Sigmoid colon (tissue), 7 donors: ENCODE results near the gene SMC6. TPM values are rescaled to one million over a fixed set of nuclear protein-coding genes. Genes with fewer than 3 reads are reported as not detected.
A peak's percentile ranks its signal among the peaks of the same experiment; 100 is the strongest.

Experiments used
- DNase-seq: peaks from one replicate; pipeline ENCODE4 v3.0.0-alpha.2; 2019
- H3K27ac ChIP-seq, 4 donors: fragments of 200-600 bp; sonication (generic); one replicate each; pipeline ENCODE4 v1.5.1; 2016 to 2019; ENCODE audit warnings: mild to moderate bottlenecking in 1 of 4
- H3K27me3 ChIP-seq, 3 donors: fragments of 200-600 bp; sonication (generic); one replicate each; pipeline ENCODE4 v1.5.1; 2019; ENCODE audit warnings: mild to moderate bottlenecking in 1 of 3
- H3K36me3 ChIP-seq, 4 donors: fragments of 200-600 bp; sonication (generic); one replicate each; pipeline ENCODE4 v1.5.1; 2016 to 2019
- H3K4me1 ChIP-seq, 4 donors: fragments of 200-600 bp; sonication (generic); one replicate each; pipeline ENCODE4 v1.5.1; 2017 to 2019
- H3K4me3 ChIP-seq, 4 donors: fragments of 200-600 bp; sonication (generic); one replicate each; pipeline ENCODE4 v1.5.1; 2017 to 2019; ENCODE audit warnings: mild to moderate bottlenecking in 2 of 4, moderate library complexity in 1 of 4
- H3K9me3 ChIP-seq, 4 donors: fragments of 200-600 bp in 3 of 4; sonication (generic) in 3 of 4; one replicate each; pipeline versions ENCODE4 v1.5.1 to v1.6.1; 2013 to 2019
- EP300 ChIP-seq, 4 donors: sonication (generic); formaldehyde crosslinking; IDR thresholded peaks; one replicate each; pipeline ENCODE4 v1.6.1; 2017; ENCODE audit warnings: antibody characterized with exemption in 4 of 4
- POLR2A ChIP-seq, 2 donors: fragments of 450-650 bp; IDR thresholded peaks; one replicate each; pipeline ENCODE4 v1.6.1; 2016; ENCODE audit warnings: antibody characterized with exemption in 2 of 2, mild to moderate bottlenecking in 2 of 2, moderate library complexity in 2 of 2
- POLR2AphosphoS5 ChIP-seq, 4 donors: sonication (generic); formaldehyde crosslinking; IDR thresholded peaks; one replicate each; pipeline ENCODE4 v1.6.1; 2017; ENCODE audit warnings: antibody characterized with exemption in 4 of 4
- WGBS, 2 donors: extraction: QIAGEN DNeasy Blood & Tissue Kit; methylation state at CpG; one replicate each; pipeline ENCODE4 v1.1.7; 2013; 5-methylcytosine and 5-hydroxymethylcytosine counted together
- intact Hi-C: fragments of 100-400 bp; cut with DNase I; formaldehyde crosslinking; loops from one replicate; pipeline ENCODE4 v1.15.1; 2023
- polyA plus RNA-seq, 3 donors: library from polyadenylated mRNA; stranded (reverse); fragments of 200-250 nt; gene quantifications; one replicate each; pipeline ENCODE4 v1.2.3, GENCODE V29; 2013
- total RNA-seq, 4 donors: library from RNA; depleted of rRNA; stranded (reverse); fragments of >200 nt; gene quantifications; one replicate each; pipeline ENCODE4 v1.1.0, GENCODE V29; 2016
- TF ChIP-seq, protein P1 (sequence below), 4 experiments: fragments of 450-650 bp in 3 of 4; fragments of 200-600 bp in 1 of 4; IDR thresholded peaks; one replicate each; pipeline ENCODE4 v1.5.1; 2016 to 2019; ENCODE audit warnings: antibody characterized with exemption in 4 of 4, mild to moderate bottlenecking in 3 of 4, moderate library complexity in 2 of 4
- donor health status: healthy with polysubstance abuse.
- donor health status: Bipolar disorder and iron deficiency.
- donor health status: healthy.

SMC6 gene, protein sequence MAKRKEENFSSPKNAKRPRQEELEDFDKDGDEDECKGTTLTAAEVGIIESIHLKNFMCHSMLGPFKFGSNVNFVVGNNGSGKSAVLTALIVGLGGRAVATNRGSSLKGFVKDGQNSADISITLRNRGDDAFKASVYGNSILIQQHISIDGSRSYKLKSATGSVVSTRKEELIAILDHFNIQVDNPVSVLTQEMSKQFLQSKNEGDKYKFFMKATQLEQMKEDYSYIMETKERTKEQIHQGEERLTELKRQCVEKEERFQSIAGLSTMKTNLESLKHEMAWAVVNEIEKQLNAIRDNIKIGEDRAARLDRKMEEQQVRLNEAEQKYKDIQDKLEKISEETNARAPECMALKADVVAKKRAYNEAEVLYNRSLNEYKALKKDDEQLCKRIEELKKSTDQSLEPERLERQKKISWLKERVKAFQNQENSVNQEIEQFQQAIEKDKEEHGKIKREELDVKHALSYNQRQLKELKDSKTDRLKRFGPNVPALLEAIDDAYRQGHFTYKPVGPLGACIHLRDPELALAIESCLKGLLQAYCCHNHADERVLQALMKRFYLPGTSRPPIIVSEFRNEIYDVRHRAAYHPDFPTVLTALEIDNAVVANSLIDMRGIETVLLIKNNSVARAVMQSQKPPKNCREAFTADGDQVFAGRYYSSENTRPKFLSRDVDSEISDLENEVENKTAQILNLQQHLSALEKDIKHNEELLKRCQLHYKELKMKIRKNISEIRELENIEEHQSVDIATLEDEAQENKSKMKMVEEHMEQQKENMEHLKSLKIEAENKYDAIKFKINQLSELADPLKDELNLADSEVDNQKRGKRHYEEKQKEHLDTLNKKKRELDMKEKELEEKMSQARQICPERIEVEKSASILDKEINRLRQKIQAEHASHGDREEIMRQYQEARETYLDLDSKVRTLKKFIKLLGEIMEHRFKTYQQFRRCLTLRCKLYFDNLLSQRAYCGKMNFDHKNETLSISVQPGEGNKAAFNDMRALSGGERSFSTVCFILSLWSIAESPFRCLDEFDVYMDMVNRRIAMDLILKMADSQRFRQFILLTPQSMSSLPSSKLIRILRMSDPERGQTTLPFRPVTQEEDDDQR
- total RNA-seq (10 to 100 TPM in 3 of 4 donors, 1 to 10 TPM in 1; 8.3 to 12.7 (median 10.8) TPM), polyA plus RNA-seq (10 to 100 TPM in 1 of 3 donors, 1 to 10 TPM in 2; 6.6 to 15.8 (median 8.8) TPM)

DNA sequence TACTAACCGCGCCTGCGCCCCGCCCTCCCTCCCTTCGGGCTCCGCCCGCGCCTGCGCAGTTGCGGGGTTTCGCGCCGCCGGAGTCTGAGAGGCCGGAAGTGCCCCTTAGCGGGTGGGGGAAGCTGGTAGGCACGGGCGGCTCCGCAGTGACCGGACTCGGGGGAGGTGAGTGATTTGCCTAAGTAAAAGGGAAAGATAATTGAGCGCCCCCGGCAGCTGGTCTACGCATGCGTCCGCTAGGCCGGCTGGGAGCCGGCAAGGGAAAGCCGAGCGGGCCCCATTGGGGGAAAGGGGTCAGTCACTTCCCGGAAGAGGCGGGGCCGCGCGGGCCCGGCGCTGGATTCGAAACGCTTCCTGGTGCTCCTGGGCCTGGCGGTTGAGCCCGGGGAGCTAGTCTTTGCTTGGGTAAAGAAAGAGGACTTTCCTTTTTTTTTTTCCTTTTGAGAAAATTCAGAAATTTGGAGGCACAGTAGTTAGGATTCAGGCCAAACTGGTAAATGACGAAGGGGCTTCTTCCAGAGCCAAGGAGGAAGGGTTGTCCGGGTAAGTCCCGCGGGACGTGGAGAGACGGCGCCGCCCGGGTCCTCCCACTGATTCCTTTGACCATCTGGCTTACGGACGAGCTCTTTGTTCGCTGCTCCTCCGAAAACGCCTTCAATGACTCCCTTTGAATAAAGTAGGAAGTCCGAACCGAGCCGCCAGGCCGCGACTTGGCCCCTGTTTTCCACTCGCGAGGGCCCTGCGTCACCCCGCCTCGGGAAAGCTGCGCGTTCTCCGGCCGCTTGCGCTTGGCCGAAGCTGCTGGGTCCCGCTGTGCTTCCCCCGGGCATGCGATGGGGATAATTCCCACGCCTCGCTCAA, at the start of gene SMC6, which contains the start of gene GEN1:
Gene SMC6 (minus strand): TSS at position 8 of the 861 bp plus-strand sequence. CDS start 7,864 bp downstream, outside the sequence.
Gene GEN1 (plus strand): TSS at position 336 of the 861 bp plus-strand sequence. CDS start 5,806 bp downstream, outside the sequence.
- WGBS, 2 donors: 0% methylated on average over 76 of the region's 76 CpGs
- H3K27me3 ChIP-seq: no peaks in the 10 kb centered on the region
- TF ChIP-seq EP300 (IDR thresholded peaks at IDR 0.05) (no peak), POLR2A (IDR thresholded peaks at IDR 0.05) (no peak), POLR2AphosphoS5 (IDR thresholded peaks at IDR 0.05) (peak in 1 of 4 donors; percentile 62)
- TF ChIP-seq, protein P1, sequence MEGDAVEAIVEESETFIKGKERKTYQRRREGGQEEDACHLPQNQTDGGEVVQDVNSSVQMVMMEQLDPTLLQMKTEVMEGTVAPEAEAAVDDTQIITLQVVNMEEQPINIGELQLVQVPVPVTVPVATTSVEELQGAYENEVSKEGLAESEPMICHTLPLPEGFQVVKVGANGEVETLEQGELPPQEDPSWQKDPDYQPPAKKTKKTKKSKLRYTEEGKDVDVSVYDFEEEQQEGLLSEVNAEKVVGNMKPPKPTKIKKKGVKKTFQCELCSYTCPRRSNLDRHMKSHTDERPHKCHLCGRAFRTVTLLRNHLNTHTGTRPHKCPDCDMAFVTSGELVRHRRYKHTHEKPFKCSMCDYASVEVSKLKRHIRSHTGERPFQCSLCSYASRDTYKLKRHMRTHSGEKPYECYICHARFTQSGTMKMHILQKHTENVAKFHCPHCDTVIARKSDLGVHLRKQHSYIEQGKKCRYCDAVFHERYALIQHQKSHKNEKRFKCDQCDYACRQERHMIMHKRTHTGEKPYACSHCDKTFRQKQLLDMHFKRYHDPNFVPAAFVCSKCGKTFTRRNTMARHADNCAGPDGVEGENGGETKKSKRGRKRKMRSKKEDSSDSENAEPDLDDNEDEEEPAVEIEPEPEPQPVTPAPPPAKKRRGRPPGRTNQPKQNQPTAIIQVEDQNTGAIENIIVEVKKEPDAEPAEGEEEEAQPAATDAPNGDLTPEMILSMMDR (IDR thresholded peaks at IDR 0.05): no peak
- peak within 1 kb of the TSS; percentile 90 to 93 (median 92) for H3K4me3 ChIP-seq
- peak; percentile 93 for DNase-seq
- intact Hi-C loops: loop anchor here (2.0 kb wide), 1 partner anchor 125 kb away; the partner anchor contains the start of gene KCNS3
- peak within 1 kb of the TSS; percentile 93 to 98 (median 94) for H3K27ac ChIP-seq
- no peaks in the 10 kb centered on the region for H3K9me3 ChIP-seq
- peaks cover 0 to 20% (median 16%) of the 10 kb centered on the region in 4 donors for H3K4me1 ChIP-seq
- no peaks in the 10 kb centered on the region for H3K36me3 ChIP-seq

DNA sequence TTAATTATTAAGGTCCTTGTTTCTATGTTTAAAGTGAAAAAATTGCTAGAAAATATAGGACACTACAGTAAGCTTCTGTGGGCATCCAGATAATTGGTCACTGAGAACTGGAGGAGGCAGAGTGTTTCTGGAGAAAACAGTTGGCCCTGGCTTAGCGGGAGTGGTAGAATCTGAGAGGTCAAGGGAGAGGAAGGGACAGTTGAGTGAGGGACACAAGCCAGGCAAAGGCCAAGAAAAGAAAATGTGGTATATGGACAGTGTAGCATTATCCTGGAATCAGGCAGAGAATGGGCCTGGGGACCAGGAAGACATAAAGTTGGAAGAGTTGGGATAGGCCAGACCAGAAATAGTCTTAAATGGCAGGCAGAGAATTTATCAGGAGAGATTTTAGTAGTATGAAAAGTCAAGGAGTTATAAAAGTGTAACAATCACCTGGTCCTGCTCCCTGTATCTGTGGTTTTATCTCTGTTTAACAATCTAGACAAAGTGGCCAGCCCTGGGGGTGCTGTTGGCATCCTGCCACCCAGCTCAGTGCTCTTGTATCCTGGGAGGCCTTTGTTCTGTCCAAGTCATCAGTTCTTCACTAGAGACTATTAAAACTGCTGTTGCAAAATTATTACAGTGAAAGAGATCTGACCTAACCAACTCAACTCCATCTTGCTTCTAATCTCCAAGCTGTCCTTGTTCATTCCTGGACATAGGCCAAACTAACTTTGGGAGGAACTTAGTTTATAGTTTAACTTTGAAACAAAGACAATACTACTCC, 47.3 kb upstream of the SMC6 start:
- TF ChIP-seq, protein P1 (IDR thresholded peaks at IDR 0.05): no peak
- TF ChIP-seq POLR2A (IDR thresholded peaks at IDR 0.05) (no peak), POLR2AphosphoS5 (IDR thresholded peaks at IDR 0.05) (no peak), EP300 (IDR thresholded peaks at IDR 0.05) (no peak)
- Histone ChIP-seq H3K4me3 (no peak overlapping the region), H3K4me1 (no peaks in the 10 kb centered on the region), H3K9me3 (no peaks in the 10 kb centered on the region), H3K36me3 (no peaks in the 10 kb centered on the region), H3K27ac (no peak overlapping the region), H3K27me3 (no peaks in the 10 kb centered on the region)
- no peak for DNase-seq
- WGBS, 2 donors: 89 to 92% methylated on average over 1 of the region's 1 CpG
- intact Hi-C loops: no loop called here

DNA sequence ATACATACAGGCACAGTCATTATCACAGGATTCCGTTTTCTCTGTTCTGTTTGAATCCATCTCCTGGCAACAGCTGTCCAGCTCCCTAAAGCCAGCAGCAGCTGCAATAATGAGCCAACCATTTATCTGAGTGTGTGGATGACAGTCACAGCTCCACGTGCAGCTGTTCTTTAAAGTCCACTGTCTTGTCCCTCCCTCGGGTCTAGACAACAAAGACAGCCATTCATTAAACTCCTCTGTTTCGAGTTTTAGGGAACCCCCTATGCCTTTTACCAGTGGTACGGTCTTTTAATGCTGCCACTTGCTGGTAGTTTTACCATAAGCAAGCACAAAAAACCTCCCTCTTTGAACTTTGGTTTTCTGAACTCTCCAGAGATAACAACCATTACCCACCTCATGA, 46.6 kb upstream of the SMC6 start:
- Histone ChIP-seq H3K4me3 (no peak overlapping the region), H3K4me1 (no peaks in the 10 kb centered on the region), H3K27me3 (no peaks in the 10 kb centered on the region), H3K27ac (no peak overlapping the region), H3K36me3 (no peaks in the 10 kb centered on the region), H3K9me3 (no peaks in the 10 kb centered on the region)
- TF ChIP-seq, protein P1 (IDR thresholded peaks at IDR 0.05): no peak
- TF ChIP-seq POLR2AphosphoS5 (IDR thresholded peaks at IDR 0.05): no peak
- no peak for TF ChIP-seq POLR2A (IDR thresholded peaks at IDR 0.05)
- TF ChIP-seq EP300 (IDR thresholded peaks at IDR 0.05): no peak
- DNase-seq: no peak
- 28 to 50% methylated on average over 5 of the region's 5 CpGs for WGBS, 2 donors
- intact Hi-C loops: no loop called here
